HEK293 (cell line): ENCODE results near the gene VPS18.

Source experiments
- CTCF ChIP-seq: fragments of 450-650 bp; formaldehyde crosslinking; IDR thresholded peaks from 2 replicates; pipeline ENCODE4 v1.5.1; 2016; ENCODE audit warnings: missing biosample characterization, missing genetic modification characterization
- HOXA7 ChIP-seq: sonication (generic); formaldehyde crosslinking; IDR thresholded peaks from 2 replicates; pipeline ENCODE4 v1.8.1; 2022; ENCODE audit warnings: missing genetic modification reagents, borderline replicate concordance
- MYNN ChIP-seq: fragments of 450-650 bp; formaldehyde crosslinking; IDR thresholded peaks from 2 replicates; pipeline ENCODE4 v1.5.1; 2016; ENCODE audit warnings: missing biosample characterization, missing genetic modification characterization, borderline replicate concordance
- SETDB1 ChIP-seq: IDR thresholded peaks from one replicate; pipeline ENCODE4 v1.6.1; 2017; ENCODE audit warnings: mild to moderate bottlenecking, low read length, moderate library complexity, mixed read lengths; ENCODE audit not compliant: insufficient read length
- TCF7L2 ChIP-seq: IDR thresholded peaks from 2 replicates; pipeline ENCODE4 v1.6.1; 2011; ENCODE audit warnings: low read depth, mild to moderate bottlenecking, inconsistent platforms, low read length, moderate library complexity, borderline replicate concordance
- TRIM28 ChIP-seq: IDR thresholded peaks from 2 replicates; pipeline ENCODE4 v1.6.1; 2011; ENCODE audit warnings: low read length, control low read depth, borderline replicate concordance
- ZFP41 ChIP-seq: fragments of 450-650 bp; formaldehyde crosslinking; IDR thresholded peaks from 2 replicates; pipeline ENCODE4 v1.5.1; 2016; ENCODE audit warnings: missing biosample characterization, missing genetic modification characterization, borderline replicate concordance
- ZNF174 ChIP-seq: fragments of 450-650 bp; formaldehyde crosslinking; IDR thresholded peaks from 2 replicates; pipeline ENCODE4 v1.5.0; 2017; ENCODE audit warnings: missing biosample characterization, mild to moderate bottlenecking, missing genetic modification characterization
- ZNF175 ChIP-seq: fragments of 450-650 bp; formaldehyde crosslinking; IDR thresholded peaks from 2 replicates; pipeline ENCODE4 v1.5.1; 2016; ENCODE audit warnings: missing biosample characterization, missing genetic modification characterization
- ZNF341 ChIP-seq: fragments of 450-650 bp; formaldehyde crosslinking; IDR thresholded peaks from 2 replicates; pipeline ENCODE4; 2016; ENCODE audit warnings: low read depth, missing biosample characterization, missing genetic modification characterization
- ZNF404 ChIP-seq: fragments of 450-650 bp; formaldehyde crosslinking; IDR thresholded peaks from 2 replicates; pipeline ENCODE4 v1.5.1; 2017; ENCODE audit warnings: missing biosample characterization, missing genetic modification characterization
- ZNF670 ChIP-seq: fragments of 450-650 bp; formaldehyde crosslinking; IDR thresholded peaks from 2 replicates; pipeline ENCODE4 v1.5.1; 2016; ENCODE audit warnings: missing biosample characterization, missing genetic modification characterization, low read depth
- ZSCAN16 ChIP-seq: fragments of 450-650 bp; formaldehyde crosslinking; IDR thresholded peaks from 2 replicates; pipeline ENCODE4 v1.5.1; 2016; ENCODE audit warnings: missing biosample characterization, missing genetic modification characterization
- TF ChIP-seq, protein P1 (sequence below): IDR thresholded peaks from 2 replicates; pipeline ENCODE4 v1.6.1; 2011; ENCODE audit warnings: mild to moderate bottlenecking, low read depth, low read length, borderline replicate concordance

- TF ChIP-seq ZNF404 (tag by site-specific recombination): no peak
- no peak for TF ChIP-seq ZSCAN16 (tag by site-specific recombination)
- no peak for TF ChIP-seq TRIM28
- TF ChIP-seq SETDB1: no peak
- TF ChIP-seq ZNF175 (tag by site-specific recombination): no peak
- TF ChIP-seq TCF7L2: no peak
- TF ChIP-seq CTCF (tag by site-specific recombination): peak; percentile 48; the same call in 1 of the 2 replicates
- TF ChIP-seq ZNF174: no peak
- no peak for TF ChIP-seq ZNF670 (tag by site-specific recombination)
- peak; percentile 93 for TF ChIP-seq ZNF341 (tag by site-specific recombination)
- TF ChIP-seq HOXA7 (CRISPR knock-in tag): no peak
- no peak for TF ChIP-seq MYNN
- no peak for TF ChIP-seq ZFP41 (tag by site-specific recombination)
- TF ChIP-seq, protein P1, sequence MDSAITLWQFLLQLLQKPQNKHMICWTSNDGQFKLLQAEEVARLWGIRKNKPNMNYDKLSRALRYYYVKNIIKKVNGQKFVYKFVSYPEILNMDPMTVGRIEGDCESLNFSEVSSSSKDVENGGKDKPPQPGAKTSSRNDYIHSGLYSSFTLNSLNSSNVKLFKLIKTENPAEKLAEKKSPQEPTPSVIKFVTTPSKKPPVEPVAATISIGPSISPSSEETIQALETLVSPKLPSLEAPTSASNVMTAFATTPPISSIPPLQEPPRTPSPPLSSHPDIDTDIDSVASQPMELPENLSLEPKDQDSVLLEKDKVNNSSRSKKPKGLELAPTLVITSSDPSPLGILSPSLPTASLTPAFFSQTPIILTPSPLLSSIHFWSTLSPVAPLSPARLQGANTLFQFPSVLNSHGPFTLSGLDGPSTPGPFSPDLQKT: no peak
Observed at GRCh38 chr15:40929660-40930429, 35.6 kb downstream of the VPS18 start.
